Measurements from ENCODE around the gene MRPL14. TPM values are rescaled to one million over a fixed set of nuclear protein-coding genes. Genes with fewer than 3 reads are reported as not detected.
A peak's percentile ranks its signal among the peaks of the same experiment; 100 is the strongest.

MRPL14 gene
- total and polyA plus RNA-seq, 9 of the 15 experiments (the other 6 are each of a cell fraction or from before 2014, with no cell fraction given) = 126 to 424 (median 165) TPM

DNA sequence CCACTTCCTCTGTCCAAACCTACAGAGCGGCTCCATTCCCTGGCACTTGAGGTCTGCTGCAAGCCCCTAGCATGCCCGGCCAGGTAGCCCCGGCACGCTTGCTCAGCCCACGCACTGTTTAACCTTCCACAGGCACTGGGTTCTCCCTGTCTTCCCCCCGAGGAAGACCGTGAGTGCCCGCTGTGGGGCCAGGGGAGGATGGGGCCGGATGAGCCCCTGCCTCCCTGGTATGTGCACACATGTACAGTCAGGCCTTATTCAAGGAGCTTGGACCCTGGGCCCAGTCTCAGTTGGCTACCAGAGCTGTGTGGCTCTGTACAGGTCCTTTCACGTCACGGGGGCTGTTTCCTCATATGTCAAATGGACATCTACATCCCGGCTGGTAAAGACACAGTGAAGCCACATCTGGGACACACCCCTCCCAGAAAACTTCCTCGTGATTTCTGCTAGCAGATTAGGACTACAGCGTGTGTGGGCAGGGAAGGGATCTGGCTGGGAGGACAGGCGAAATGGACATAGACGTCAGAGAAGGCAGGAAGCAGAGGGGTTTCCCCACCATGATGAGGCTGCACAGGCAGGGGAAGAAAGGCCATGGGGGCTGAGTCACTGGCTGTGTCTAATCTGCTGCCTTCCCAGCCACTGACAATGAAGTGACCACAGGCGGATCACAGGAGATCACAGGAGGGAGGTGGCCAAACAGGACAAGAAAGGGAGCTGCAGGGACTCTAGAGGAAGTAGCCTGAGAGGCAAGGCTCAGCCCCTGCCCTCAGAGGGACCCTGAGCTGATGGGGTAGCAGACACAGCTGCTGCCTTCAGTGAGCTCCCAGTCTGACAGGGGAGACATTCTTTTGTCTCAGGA, 62.9 kb downstream of the MRPL14 start (continued):
- TF ChIP-seq POLR2H (tag; IDR thresholded peaks at IDR 0.05; ENCODE audit: low read depth) (no peak), PHTF2 (CRISPR knock-in tag; IDR thresholded peaks at IDR 0.05) (no peak), NFXL1 (CRISPR knock-in tag; IDR thresholded peaks at IDR 0.05) (no peak), THRAP3 (IDR thresholded peaks at IDR 0.05; ENCODE audit: borderline replicate concordance) (no peak), ZNF707 (CRISPR knock-in tag; conservative IDR thresholded peaks at IDR 0.05) (no peak), CHD4 (IDR thresholded peaks at IDR 0.05; ENCODE audit: insufficient read depth, insufficient replicate concordance, low read depth, low read length, poor library complexity, severe bottlenecking) (no peak), BRD9 (IDR thresholded peaks at IDR 0.05; ENCODE audit: low read depth, partially characterized antibody) (peak; percentile 48), ESRRB (CRISPR knock-in tag; IDR thresholded peaks at IDR 0.05; ENCODE audit: borderline replicate concordance) (no peak), POLR2AphosphoS2 (IDR thresholded peaks at IDR 0.05; ENCODE audit: low read length) (no peak), E2F3 (CRISPR knock-in tag; IDR thresholded peaks at IDR 0.05) (peak; percentile 63; the same call in 1 of the 2 replicates), LARP7 (IDR thresholded peaks at IDR 0.05) (no peak), SP1 (CRISPR knock-in tag; IDR thresholded peaks at IDR 0.05) (peak; percentile 80), SETDB1 (IDR thresholded peaks at IDR 0.05; ENCODE audit: low read length) (peak; percentile 45), RBM14 (IDR thresholded peaks at IDR 0.05; ENCODE audit: borderline replicate concordance, insufficient read depth, low read depth, low read length) (no peak), ZNF77 (CRISPR knock-in tag; IDR thresholded peaks at IDR 0.05) (no peak)
- TF ChIP-seq, protein P1, sequence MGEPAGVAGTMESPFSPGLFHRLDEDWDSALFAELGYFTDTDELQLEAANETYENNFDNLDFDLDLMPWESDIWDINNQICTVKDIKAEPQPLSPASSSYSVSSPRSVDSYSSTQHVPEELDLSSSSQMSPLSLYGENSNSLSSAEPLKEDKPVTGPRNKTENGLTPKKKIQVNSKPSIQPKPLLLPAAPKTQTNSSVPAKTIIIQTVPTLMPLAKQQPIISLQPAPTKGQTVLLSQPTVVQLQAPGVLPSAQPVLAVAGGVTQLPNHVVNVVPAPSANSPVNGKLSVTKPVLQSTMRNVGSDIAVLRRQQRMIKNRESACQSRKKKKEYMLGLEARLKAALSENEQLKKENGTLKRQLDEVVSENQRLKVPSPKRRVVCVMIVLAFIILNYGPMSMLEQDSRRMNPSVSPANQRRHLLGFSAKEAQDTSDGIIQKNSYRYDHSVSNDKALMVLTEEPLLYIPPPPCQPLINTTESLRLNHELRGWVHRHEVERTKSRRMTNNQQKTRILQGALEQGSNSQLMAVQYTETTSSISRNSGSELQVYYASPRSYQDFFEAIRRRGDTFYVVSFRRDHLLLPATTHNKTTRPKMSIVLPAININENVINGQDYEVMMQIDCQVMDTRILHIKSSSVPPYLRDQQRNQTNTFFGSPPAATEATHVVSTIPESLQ (CRISPR knock-in tag; IDR thresholded peaks at IDR 0.05) = no peak; the same call in 1 of the 2 replicates
- TF ChIP-seq, protein P2, sequence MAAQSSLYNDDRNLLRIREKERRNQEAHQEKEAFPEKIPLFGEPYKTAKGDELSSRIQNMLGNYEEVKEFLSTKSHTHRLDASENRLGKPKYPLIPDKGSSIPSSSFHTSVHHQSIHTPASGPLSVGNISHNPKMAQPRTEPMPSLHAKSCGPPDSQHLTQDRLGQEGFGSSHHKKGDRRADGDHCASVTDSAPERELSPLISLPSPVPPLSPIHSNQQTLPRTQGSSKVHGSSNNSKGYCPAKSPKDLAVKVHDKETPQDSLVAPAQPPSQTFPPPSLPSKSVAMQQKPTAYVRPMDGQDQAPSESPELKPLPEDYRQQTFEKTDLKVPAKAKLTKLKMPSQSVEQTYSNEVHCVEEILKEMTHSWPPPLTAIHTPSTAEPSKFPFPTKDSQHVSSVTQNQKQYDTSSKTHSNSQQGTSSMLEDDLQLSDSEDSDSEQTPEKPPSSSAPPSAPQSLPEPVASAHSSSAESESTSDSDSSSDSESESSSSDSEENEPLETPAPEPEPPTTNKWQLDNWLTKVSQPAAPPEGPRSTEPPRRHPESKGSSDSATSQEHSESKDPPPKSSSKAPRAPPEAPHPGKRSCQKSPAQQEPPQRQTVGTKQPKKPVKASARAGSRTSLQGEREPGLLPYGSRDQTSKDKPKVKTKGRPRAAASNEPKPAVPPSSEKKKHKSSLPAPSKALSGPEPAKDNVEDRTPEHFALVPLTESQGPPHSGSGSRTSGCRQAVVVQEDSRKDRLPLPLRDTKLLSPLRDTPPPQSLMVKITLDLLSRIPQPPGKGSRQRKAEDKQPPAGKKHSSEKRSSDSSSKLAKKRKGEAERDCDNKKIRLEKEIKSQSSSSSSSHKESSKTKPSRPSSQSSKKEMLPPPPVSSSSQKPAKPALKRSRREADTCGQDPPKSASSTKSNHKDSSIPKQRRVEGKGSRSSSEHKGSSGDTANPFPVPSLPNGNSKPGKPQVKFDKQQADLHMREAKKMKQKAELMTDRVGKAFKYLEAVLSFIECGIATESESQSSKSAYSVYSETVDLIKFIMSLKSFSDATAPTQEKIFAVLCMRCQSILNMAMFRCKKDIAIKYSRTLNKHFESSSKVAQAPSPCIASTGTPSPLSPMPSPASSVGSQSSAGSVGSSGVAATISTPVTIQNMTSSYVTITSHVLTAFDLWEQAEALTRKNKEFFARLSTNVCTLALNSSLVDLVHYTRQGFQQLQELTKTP (IDR thresholded peaks at IDR 0.05; ENCODE audit: low read depth in 1 of 2, partially characterized antibody in 2 of 2) = peak; percentile 73 to 80
- TF ChIP-seq, protein P3, sequence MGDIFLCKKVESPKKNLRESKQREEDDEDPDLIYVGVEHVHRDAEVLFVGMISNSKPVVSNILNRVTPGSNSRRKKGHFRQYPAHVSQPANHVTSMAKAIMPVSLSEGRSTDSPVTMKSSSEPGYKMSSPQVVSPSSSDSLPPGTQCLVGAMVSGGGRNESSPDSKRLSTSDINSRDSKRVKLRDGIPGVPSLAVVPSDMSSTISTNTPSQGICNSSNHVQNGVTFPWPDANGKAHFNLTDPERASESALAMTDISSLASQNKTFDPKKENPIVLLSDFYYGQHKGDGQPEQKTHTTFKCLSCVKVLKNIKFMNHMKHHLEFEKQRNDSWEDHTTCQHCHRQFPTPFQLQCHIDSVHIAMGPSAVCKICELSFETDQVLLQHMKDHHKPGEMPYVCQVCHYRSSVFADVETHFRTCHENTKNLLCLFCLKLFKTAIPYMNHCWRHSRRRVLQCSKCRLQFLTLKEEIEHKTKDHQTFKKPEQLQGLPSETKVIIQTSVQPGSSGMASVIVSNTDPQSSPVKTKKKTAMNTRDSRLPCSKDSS (IDR thresholded peaks at IDR 0.05; ENCODE audit: low read depth, partially characterized antibody) = no peak
- TF ChIP-seq, protein P4, sequence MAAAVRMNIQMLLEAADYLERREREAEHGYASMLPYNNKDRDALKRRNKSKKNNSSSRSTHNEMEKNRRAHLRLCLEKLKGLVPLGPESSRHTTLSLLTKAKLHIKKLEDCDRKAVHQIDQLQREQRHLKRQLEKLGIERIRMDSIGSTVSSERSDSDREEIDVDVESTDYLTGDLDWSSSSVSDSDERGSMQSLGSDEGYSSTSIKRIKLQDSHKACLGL (CRISPR knock-in tag; IDR thresholded peaks at IDR 0.05; ENCODE audit: borderline replicate concordance, poor library complexity, severe bottlenecking) = no peak

Data from K562 (cell line).